ENCODE results near the gene RFXAP.

DNA sequence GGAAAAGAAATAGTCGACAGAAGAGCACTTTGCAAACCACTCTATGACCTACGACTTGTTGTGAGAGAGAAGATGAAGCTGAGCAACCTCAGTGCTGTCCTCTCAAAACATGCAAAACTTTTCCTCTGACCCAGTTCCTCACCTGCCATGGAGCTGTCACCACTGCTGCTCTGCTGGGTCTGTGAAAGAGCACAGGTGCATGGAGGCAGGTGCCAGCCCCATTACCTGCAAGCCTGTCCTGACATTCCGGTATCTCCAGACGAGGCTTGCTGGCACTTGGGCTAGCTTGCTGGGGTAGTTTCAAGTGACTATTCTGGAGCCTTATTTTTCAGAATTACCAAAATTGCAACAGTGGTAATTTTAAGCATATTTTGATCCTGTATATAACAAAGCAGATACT, 49.5 kb upstream of the RFXAP start:
- TF ChIP-seq, protein P1, sequence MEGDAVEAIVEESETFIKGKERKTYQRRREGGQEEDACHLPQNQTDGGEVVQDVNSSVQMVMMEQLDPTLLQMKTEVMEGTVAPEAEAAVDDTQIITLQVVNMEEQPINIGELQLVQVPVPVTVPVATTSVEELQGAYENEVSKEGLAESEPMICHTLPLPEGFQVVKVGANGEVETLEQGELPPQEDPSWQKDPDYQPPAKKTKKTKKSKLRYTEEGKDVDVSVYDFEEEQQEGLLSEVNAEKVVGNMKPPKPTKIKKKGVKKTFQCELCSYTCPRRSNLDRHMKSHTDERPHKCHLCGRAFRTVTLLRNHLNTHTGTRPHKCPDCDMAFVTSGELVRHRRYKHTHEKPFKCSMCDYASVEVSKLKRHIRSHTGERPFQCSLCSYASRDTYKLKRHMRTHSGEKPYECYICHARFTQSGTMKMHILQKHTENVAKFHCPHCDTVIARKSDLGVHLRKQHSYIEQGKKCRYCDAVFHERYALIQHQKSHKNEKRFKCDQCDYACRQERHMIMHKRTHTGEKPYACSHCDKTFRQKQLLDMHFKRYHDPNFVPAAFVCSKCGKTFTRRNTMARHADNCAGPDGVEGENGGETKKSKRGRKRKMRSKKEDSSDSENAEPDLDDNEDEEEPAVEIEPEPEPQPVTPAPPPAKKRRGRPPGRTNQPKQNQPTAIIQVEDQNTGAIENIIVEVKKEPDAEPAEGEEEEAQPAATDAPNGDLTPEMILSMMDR (optimal IDR thresholded peaks at IDR 0.05 in 1 of 3, IDR thresholded peaks at IDR 0.05 in 1 of 3, conservative IDR thresholded peaks at IDR 0.05 in 1 of 3; ENCODE audit: extremely low read depth in 1 of 3, insufficient read depth in 2 of 3, low read length in 3 of 3) = no peak
- TF ChIP-seq EZH2 (IDR thresholded peaks at IDR 0.05; ENCODE audit: low read length) = no peak

Measured in keratinocyte (primary cell).